GM21515 (cell line): ENCODE results near the gene PITPNM2.
"Not testable (repeated sequence)": the region's sequence is repeated elsewhere in the genome, so short reads cannot be mapped to it uniquely, and the experiment has no call there.

Experiments used
- ATAC-seq: cut with Tn5 transposase; IDR thresholded peaks from one replicate; pipeline ENCODE4 v1.9.1; 2021; ENCODE audit not compliant: unreplicated experiment

The PITPNM2 gene

GRCh38 chr12:123121670-123122069 lies 29.2 kb downstream of the PITPNM2 start:
- ATAC-seq, result no peak

DNA sequence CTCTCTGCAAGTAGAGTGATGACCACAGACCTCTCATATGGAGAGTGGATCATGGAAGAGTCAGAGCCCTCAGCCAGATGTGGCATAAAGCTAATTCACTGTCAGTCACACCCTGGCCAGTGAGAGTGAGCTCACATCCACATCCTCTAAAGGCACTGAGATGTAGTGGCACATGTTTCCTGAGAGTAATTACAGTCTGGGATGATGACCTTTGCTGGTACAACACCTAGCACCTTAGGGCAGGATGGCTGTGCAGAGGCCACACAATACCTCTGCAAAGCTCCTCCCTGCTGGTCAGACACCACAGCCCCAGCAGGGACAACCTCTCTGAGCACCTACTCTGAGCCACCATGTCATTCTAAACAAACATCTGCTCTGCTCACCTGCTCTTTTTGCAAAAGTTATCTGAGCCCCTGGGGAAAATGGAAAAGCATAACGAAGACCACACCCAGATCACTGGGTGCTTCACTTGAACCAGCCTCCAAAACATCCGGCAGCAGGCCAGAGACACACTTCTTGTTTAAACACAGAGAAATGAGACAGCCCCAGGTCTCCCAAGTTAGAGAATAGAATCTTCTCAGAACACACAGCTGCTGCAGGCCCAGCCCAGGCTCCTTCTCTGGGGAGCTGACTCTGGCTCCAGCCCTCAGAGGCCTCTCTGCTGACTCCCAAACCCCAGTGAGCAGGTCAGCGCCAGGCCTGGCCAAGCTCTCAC lies 30.3 kb downstream of the PITPNM2 start:
- ATAC-seq, result no peak

- peak; percentile 77 for ATAC-seq
Measured at GRCh38 chr12:123119808-123120207, 31.1 kb downstream of the PITPNM2 start.

DNA sequence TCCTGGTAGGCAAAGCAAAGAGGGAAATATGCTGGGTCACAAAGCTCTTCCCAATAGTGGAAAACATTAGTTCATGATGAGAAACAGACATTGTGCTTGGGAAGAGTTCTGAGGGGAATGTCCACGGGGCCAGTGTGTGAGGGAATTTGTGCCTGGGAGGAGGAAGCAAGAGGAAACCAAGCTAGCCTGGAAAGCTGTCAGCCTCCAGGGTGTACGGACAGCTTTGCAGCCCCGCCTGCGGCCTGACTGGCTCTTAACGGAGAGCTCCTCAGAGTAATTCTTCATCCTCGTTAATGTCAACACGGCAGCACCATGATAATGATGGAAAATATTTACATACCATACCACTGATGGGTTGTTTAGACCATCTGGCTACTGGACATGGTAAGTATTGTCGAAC lies 32.4 kb downstream of the PITPNM2 start:
- ATAC-seq, result no peak

GRCh38 chr12:123115409-123116121 lies 35.3 kb downstream of the PITPNM2 start:
- no peak for ATAC-seq

DNA sequence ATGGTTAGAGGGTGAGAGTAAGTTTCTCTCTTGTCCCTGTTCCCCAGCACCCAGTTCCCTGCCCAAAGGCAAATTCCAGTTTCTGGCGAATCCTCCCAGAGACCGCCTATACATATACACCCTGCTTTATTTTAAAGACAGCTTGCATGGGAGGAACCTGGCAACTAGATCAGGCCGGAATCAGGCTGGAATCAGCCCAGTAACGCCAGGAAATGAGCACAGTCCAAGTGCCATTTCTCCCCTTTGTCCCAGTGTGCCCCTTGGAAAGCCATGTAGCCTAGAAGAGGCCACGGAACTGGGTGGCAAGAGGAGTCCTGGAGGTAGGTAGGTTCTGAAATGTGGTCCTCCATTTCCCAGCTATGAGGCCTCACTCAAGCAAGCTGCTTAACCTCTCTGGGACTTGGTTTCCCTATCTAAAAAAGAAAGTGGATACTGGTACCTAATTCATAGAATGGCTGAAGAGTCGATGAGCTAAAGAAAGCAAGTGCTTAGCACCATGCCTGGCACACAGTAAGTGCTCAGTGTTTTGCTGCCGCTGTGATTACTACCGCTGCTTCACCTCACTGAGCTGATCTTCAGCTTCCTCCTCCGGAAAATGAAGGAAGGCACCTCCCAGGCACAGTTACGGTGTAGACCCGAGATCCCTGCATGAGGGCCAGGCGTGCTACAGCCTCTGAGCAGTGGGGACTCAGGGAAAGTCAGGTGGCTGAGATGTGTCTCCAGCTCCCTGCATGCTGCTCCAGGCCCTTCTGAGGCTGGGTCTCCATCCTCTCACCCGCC lies 36.4 kb downstream of the PITPNM2 start:
- ATAC-seq, result no peak

- no peak for ATAC-seq
Measured at GRCh38 chr12:123113026-123113425, 37.9 kb downstream of the PITPNM2 start.

DNA sequence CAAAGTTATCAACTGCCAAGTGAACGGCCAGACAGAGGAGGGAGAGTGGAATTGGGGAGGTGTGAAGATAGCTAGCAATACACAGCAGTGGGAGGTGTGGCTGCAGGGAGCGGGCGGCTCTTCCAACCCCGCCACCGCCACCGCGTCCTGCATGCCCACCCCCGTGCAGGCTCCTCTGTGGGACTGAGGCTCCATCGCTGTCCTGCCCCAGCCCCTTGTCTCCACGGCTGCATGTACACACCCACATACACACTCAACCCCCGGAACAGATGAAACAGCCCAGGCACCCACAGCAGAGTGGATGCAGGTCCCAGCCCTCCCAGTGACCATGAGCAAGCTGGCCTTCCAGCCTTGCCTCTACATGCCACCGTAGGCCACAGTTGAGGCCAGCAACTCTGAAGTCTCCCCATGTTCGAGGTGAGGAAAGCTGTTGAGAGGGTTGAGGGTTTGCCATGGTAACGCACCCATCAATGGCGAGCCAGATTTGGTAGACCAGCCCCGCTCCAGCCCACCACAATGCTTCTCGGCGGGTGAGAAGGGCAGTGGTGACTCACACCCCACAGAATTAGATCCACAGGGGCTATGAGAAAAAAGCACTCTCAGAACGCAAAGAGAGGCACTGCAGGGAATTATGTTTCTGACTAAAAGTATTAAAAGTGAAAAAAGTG lies 39.3 kb downstream of the PITPNM2 start:
- no peak for ATAC-seq

- no peak for ATAC-seq
Measured at GRCh38 chr12:123109319-123109772, 41.5 kb downstream of the PITPNM2 start.

DNA sequence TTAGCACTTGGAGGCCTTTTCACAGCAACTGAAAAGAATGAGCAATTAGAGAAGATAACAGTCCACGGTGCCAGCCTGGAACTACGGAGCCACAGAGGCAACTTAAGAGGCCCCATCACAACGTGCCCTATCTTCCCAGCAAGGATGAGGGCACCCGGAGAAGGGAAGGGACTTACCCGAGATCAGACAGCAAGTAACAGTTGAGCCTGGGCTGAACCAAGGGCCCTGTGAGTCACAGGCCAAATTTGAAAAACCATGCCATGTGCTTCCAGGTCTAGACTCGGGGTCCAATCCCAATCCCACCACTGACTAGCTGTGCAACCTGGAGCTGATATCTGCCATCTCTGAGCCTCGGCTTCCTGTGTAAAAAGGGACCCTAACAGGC lies 42.2 kb downstream of the PITPNM2 start:
- ATAC-seq, result no peak

DNA sequence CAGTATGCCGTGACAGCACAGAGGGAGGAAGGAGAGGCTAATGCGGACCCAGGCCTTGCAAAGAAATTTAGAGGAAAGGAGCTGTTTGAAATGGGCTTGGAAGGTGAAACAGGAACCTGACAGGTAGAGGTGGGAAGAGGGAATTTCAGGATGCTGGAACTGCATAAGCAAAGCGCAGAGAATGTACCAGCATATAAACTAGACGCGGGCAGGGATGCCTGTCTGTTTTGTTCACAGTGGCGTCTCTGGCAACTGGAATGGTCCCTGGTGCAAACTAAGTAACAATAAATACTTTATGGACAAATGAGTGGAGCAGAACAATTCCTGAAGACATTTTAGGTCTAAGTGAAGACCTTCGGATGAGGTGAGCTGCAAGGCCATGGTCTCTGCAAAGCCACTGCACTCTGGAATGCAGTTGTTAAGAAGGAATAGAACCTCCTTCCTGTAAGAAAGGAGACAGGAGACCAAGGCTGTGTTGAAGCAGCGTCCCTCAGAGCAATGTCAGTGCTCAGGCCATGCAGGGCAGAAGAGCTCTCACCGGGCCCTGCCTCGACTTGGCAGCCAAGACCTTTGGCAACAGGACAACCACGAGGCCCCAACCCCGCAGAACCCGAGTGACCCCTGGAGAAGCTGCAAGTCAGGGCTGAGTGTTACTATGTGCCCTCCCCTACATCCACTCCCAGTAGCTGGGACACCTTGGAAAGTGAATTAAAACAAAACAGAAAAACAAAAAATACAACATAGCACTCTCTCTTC lies 42.8 kb downstream of the PITPNM2 start:
- no peak for ATAC-seq

DNA sequence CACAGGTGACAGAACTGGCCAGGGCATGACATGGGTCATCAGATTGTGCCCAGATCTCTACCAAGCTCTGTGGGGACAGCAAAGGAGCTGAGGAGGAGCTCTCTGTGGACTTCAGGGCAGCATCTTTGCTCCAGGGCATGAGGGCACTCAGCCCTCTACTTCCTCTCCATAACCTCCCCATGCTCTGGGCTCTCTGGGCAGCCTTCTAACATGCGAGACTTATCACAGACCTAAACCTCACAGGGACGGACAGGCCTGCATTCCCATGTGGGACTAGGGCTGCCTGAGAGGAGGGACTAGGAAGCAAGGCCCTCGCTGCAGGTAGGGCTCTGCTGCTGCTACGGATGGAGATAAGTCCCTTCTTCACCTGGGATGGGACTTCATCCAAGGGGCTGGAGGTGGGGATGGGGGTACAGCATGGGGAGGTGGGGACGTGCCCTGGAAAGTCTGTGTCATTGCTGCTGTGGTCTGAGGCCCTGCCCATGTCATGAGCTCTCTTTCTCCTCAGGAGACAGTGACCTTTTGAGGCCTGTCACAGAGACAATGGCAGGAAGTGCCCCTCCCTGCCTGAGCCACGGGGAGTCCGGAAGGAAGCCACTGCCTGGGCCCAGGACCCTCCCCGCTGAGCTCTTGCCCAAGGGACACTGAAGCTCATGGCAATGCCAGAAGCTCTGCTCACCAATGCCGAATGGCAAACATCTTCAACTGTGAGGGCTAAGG lies 44.1 kb downstream of the PITPNM2 start:
- no peak for ATAC-seq

- no peak for ATAC-seq
Measured at GRCh38 chr12:123105211-123105826, 45.6 kb downstream of the PITPNM2 start.

- no peak for ATAC-seq
Measured at GRCh38 chr12:123104809-123105208, 46.1 kb downstream of the PITPNM2 start.

DNA sequence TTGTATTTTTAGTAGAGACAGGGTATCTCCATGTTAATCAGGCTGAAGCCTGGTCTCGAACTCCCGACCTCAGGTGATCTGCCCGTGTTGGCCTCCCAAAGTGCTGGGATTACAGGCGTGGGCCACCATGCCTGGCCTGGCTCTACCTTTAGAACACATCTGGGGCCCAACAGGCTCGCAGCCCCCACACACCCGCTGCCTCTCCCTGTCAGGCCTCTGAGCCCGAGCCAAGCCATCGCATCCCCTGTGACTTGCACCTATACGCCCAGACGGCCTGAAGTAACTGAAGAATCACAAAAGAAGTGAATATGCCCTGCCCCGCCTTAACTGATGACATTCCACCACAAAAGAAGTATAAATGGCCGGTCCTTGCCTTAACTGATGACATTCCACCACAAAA lies 46.8 kb downstream of the PITPNM2 start:
- ATAC-seq, result not testable (repeated sequence)

DNA sequence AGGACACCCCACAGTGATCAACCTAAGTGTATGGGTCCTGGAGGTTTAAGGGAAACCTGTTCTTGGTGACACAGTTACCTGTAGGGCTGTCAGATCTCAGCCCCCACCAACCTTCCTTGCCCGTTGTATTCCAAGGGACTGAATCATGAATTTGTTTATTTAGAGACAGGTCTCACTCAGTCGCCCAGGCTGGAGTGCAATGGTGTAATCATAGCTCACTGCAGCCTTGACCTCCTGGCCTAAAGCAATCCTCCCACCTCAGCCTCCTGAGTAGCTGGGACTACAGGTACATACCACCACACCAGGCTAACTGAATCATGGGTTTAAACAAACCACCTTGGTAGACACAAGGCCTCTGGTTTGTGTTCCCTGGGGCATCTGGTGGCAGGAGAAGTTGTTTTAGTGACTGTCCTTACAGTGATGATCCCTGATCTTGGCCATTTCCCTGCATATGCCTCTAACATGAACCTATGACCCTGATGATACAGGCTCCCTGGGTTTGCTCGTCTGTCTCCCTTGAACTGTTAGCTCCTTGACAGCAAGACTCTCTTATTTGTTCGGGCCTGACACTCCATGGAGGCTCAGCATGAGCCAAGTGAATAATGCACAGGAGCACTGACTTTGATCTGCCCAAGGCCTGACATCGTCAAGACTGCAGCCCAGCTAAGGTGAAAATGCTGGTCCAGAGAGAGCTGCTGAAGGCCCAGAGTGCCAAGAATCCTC lies 47.9 kb downstream of the PITPNM2 start:
- no peak for ATAC-seq

GRCh38 chr12:123102366-123102765 lies 48.5 kb downstream of the PITPNM2 start:
- ATAC-seq, result no peak

DNA sequence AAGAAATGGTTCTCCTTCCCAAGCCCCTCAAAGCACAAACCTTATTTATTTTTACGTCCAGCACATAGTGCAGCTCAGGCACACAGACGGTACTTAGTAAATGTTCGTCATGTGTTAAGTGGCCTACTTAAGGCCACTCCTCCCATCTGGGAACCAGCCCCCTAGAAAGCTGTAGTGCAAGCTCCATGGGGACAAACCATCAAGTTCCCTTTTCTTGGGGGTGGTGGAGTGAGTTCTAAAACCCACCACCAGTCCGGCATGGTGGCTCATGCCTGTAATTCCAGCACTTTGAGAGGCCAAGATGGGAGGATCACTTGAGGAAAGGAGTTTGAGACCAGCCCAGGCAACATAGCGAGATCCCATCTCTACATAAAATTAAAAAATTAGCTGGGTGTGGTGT lies 49.4 kb downstream of the PITPNM2 start:
- ATAC-seq, result no peak
